Subcutaneous abdominal adipose tissue (tissue), 5 donors: Measurements from ENCODE around the gene RBM6.
"Not testable (repeated sequence)": the region's sequence is repeated elsewhere in the genome, so short reads cannot be mapped to it uniquely, and the experiment has no call there.

ENCODE experiments used
- H3K27ac ChIP-seq: one replicate; pipeline ENCODE4 v1.7.0; 2013; ENCODE audit warnings: low read depth, mild to moderate bottlenecking, inconsistent platforms, low read length, moderate library complexity
- H3K27me3 ChIP-seq, 5 donors: one replicate each; pipeline ENCODE4 v1.7.0; 2013; ENCODE audit warnings: low read length in 5 of 5, inconsistent platforms in 1 of 5; ENCODE audit not compliant: control insufficient read depth in 5 of 5, insufficient read depth in 4 of 5
- H3K36me3 ChIP-seq, 5 donors: one replicate each; pipeline ENCODE4 v1.7.0; 2013; ENCODE audit warnings: low read length in 5 of 5; ENCODE audit not compliant: control insufficient read depth in 5 of 5, insufficient read depth in 5 of 5
- H3K4me1 ChIP-seq, 5 donors: one replicate each; pipeline ENCODE4 v1.7.0; 2013; ENCODE audit warnings: low read length in 5 of 5, mild to moderate bottlenecking in 3 of 5, moderate library complexity in 1 of 5; ENCODE audit not compliant: control insufficient read depth in 5 of 5, insufficient read depth in 5 of 5
- H3K4me3 ChIP-seq, 5 donors: one replicate each; pipeline ENCODE4 v1.7.0; 2013; ENCODE audit warnings: low read length in 5 of 5, low read depth in 1 of 5
- H3K9ac ChIP-seq, 5 donors: one replicate each; pipeline ENCODE4 v1.7.0; 2013; ENCODE audit warnings: low read length in 5 of 5, mild to moderate bottlenecking in 4 of 5, moderate library complexity in 3 of 5
- H3K9me3 ChIP-seq, 5 donors: one replicate each; pipeline ENCODE4 v1.7.0; 2013; ENCODE audit warnings: low read length in 5 of 5; ENCODE audit not compliant: control insufficient read depth in 5 of 5
- donor health status: healthy.
- donor health status: healthy.
- donor health status: healthy.
- donor health status: healthy.
- donor health status: healthy.

RBM6 gene

DNA sequence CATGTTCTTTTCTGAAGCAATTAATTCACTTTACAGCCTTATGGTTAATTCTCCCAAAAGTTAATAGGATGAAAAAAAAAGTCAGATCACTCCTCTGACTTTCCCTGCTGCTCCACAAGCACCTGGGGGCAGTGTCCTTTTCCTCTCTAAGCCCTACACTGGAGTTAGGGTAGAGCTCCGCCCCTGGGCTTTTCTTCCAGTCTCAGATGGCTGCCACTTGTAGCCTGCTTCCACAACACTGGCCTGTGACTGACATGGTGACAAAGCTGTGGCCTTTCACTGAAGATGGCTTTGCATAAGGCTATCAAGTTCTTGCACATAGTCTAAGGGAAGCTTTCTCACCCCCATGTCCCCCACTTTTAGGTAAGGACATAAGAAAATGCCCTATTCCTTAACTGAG is 9.0 kb upstream of the RBM6 start:
- H3K27me3 ChIP-seq, result no peaks in the 10 kb centered on the region
- H3K27ac ChIP-seq, result peak overlapping the region; percentile 91
- H3K4me1 ChIP-seq, result peaks cover 3 to 38% (median 31%) of the 10 kb centered on the region in 5 donors
- no peak overlapping the region for H3K9ac ChIP-seq
- H3K36me3 ChIP-seq, result no peaks in the 10 kb centered on the region
- H3K4me3 ChIP-seq, result no peak overlapping the region
- no peaks in the 10 kb centered on the region for H3K9me3 ChIP-seq

DNA sequence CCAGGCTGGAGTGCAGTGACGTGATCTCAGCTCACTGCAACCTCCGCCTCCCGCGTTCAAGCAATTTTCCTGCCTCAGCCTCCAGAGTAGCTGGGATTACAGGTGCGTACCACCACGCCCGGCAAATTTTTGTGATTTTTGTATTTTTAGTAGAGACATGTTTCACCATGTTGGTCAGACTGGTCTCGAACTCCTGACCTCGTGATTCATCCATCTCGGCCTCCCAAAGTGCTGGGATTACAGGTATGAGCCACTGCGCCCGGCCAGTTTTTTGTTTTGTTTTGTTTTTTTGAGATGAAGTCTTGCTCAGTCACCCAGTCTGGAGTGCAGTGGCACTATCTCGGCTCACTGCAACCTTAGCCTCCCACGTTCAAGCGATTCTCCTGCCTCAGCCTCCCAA is 7.7 kb upstream of the RBM6 start:
- peaks cover 3 to 39% (median 34%) of the 10 kb centered on the region in 5 donors for H3K4me1 ChIP-seq
- not testable (repeated sequence) for H3K4me3 ChIP-seq, H3K27ac ChIP-seq, H3K9me3 ChIP-seq, H3K36me3 ChIP-seq, H3K9ac ChIP-seq, H3K27me3 ChIP-seq

DNA sequence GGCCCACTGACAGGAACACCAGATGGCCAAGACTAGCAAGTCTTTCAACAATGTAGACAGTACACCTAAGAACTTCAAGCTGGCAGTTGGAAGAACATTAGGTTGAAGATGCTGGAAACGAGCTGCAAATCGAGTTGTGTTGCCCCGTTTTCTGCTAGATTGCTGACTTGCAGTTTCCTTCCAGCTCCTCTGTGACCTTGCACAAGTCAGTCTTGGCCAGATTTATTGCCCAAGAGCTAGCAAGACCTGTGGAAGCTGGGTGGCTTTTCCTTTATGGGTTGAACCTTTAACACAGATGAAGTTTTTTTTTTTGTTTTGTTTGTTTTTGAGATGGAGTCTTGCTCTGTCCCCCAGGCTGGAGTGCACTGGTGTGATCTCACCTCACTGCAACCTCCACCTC is 2.9 kb upstream of the RBM6 start:
- Histone ChIP-seq H3K4me1 (peaks cover 0 to 23% (median 22%) of the 10 kb centered on the region in 5 donors), H3K9me3 (no peaks in the 10 kb centered on the region), H3K9ac (no peak overlapping the region), H3K4me3 (no peak overlapping the region), H3K27ac (no peak overlapping the region), H3K36me3 (no peaks in the 10 kb centered on the region), H3K27me3 (no peaks in the 10 kb centered on the region)

- Histone ChIP-seq H3K4me1 (peaks cover 0 to 27% (median 22%) of the 10 kb centered on the region in 5 donors), H3K27ac (peak overlapping the region; percentile 92), H3K9ac (peak overlapping the region; percentile 95 to 99 (median 96)), H3K4me3 (peak overlapping the region; percentile 75 to 96 (median 94)), H3K27me3 (no peaks in the 10 kb centered on the region), H3K36me3 (no peaks in the 10 kb centered on the region), H3K9me3 (no peaks in the 10 kb centered on the region)
Observed at GRCh38 chr3:49940667-49941249, 808 bp downstream of the RBM6 start.

DNA sequence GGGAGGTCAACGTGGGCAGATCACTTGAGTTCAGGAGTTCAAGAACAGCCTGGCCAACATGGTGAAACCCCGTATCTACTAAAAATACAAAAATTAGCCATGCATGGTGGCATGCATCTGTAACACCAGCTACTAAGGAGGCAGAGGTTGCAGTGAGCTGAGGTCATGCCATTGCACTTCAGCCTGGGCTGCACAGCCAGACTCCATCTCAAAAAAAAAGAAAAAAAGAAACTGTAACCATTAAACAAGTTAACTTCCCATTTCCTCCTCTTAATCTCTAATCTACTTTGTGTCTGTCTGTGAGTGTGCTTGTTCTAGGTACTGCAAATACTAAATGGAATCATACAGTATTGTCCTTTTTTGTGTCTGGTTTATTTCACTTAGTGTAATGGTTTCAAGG is 2.7 kb downstream of the RBM6 start:
- peaks cover 0 to 3% (median 2%) of the 10 kb centered on the region in 5 donors for H3K36me3 ChIP-seq
- no peak overlapping the region for H3K9ac ChIP-seq
- no peak overlapping the region for H3K27ac ChIP-seq
- H3K4me3 ChIP-seq, result no peak overlapping the region
- no peaks in the 10 kb centered on the region for H3K9me3 ChIP-seq
- H3K4me1 ChIP-seq, result peaks cover 0 to 19% (median 14%) of the 10 kb centered on the region in 5 donors
- H3K27me3 ChIP-seq, result no peaks in the 10 kb centered on the region

GRCh38 chr3:49952924-49953323 is 13.0 kb downstream of the RBM6 start:
- no peak overlapping the region for H3K4me3 ChIP-seq
- no peak overlapping the region for H3K9ac ChIP-seq
- H3K27ac ChIP-seq, result no peak overlapping the region
- H3K9me3 ChIP-seq, result no peaks in the 10 kb centered on the region
- no peaks in the 10 kb centered on the region for H3K36me3 ChIP-seq
- H3K4me1 ChIP-seq, result peaks cover 0 to 25% (median 17%) of the 10 kb centered on the region in 5 donors
- no peaks in the 10 kb centered on the region for H3K27me3 ChIP-seq

- Histone ChIP-seq H3K4me3 (no peak overlapping the region), H3K9ac (no peak overlapping the region), H3K27ac (no peak overlapping the region), H3K9me3 (no peaks in the 10 kb centered on the region), H3K27me3 (no peaks in the 10 kb centered on the region), H3K4me1 (peaks cover 0 to 20% (median 12%) of the 10 kb centered on the region in 5 donors), H3K36me3 (no peaks in the 10 kb centered on the region)
Observed at GRCh38 chr3:49955636-49956035, 15.7 kb downstream of the RBM6 start.

GRCh38 chr3:49966233-49966942 is 26.4 kb downstream of the RBM6 start:
- Histone ChIP-seq H3K27ac (no peak overlapping the region), H3K27me3 (no peaks in the 10 kb centered on the region), H3K4me3 (no peak overlapping the region), H3K9me3 (no peaks in the 10 kb centered on the region), H3K9ac (no peak overlapping the region), H3K36me3 (peaks cover 0 to 14% (median 4%) of the 10 kb centered on the region in 5 donors), H3K4me1 (peaks cover 0 to 16% (median 8%) of the 10 kb centered on the region in 5 donors)

DNA sequence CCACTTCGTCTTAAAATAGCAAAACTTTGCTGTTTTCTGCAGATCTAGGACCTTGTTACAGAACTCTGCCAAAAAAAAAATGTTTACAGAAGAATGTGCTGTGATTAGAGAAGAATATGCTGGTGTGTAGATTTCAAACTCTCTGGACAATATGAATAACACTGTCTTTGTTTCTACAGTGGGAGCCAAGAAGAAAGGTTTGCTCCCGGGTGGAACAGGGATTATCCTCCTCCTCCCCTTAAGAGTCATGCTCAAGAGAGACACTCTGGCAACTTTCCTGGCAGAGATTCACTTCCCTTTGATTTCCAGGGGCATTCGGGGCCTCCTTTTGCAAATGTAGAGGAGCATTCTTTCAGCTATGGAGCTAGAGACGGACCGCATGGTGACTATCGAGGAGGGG is 27.3 kb downstream of the RBM6 start:
- H3K4me1 ChIP-seq, result peaks cover 0 to 16% (median 8%) of the 10 kb centered on the region in 5 donors
- H3K27me3 ChIP-seq, result no peaks in the 10 kb centered on the region
- H3K9me3 ChIP-seq, result no peaks in the 10 kb centered on the region
- no peak overlapping the region for H3K4me3 ChIP-seq
- H3K27ac ChIP-seq, result no peak overlapping the region
- peaks cover 4 to 17% (median 8%) of the 10 kb centered on the region in 5 donors for H3K36me3 ChIP-seq
- H3K9ac ChIP-seq, result no peak overlapping the region

DNA sequence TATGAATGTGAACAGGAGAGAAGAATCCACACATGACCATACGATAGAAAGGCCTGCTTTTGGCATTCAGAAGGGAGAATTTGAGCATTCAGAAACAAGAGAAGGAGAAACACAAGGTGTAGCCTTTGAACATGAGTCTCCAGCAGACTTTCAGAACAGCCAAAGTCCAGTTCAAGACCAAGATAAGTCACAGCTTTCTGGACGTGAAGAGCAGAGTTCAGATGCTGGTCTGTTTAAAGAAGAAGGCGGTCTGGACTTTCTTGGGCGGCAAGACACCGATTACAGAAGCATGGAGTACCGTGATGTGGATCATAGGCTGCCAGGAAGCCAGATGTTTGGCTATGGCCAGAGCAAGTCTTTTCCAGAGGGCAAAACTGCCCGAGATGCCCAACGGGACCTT is 28.4 kb downstream of the RBM6 start:
- H3K4me3 ChIP-seq, result no peak overlapping the region
- no peak overlapping the region for H3K27ac ChIP-seq
- H3K36me3 ChIP-seq, result peaks cover 11 to 26% (median 18%) of the 10 kb centered on the region in 5 donors

More for the DNA sequence above, 28.4 kb downstream of the RBM6 start:
- Histone ChIP-seq H3K9me3 (no peaks in the 10 kb centered on the region), H3K9ac (no peak overlapping the region), H3K4me1 (peaks cover 0 to 16% (median 8%) of the 10 kb centered on the region in 5 donors), H3K27me3 (no peaks in the 10 kb centered on the region)
